Prostate gland (tissue), 2 donors: ENCODE measurements around the gene EDN2.

Experiments used
- CTCF ChIP-seq, 4 experiments: fragments of 200-600 bp in 2 of 4; fragments of 450-650 bp in 2 of 4; sonication (generic) in 2 of 4; IDR thresholded peaks; 1 replicate in 3 of 4; 2 replicates in 1 of 4; pipeline ENCODE4 v1.5.1; 2016 to 2019; ENCODE audit warnings: antibody characterized with exemption in 4 of 4, mild to moderate bottlenecking in 2 of 4, moderate library complexity in 2 of 4
- POLR2A ChIP-seq: fragments of 450-650 bp; IDR thresholded peaks from one replicate; pipeline ENCODE4 v1.6.1; 2016; ENCODE audit warnings: antibody characterized with exemption, mild to moderate bottlenecking

- no peak for TF ChIP-seq POLR2A
- TF ChIP-seq CTCF (IDR thresholded peaks at IDR 0.05) = no peak
Observed at GRCh38 chr1:41524676-41525675, 40.5 kb upstream of the EDN2 start.
